ENCODE results near the gene CAMK2A. TPM values are rescaled to one million over a fixed set of nuclear protein-coding genes. Genes with fewer than 3 reads are reported as not detected.

Gene CAMK2A
- total and polyA plus RNA-seq, 2 experiments from 2014 or later = 0.18 TPM; not detected in 1

DNA sequence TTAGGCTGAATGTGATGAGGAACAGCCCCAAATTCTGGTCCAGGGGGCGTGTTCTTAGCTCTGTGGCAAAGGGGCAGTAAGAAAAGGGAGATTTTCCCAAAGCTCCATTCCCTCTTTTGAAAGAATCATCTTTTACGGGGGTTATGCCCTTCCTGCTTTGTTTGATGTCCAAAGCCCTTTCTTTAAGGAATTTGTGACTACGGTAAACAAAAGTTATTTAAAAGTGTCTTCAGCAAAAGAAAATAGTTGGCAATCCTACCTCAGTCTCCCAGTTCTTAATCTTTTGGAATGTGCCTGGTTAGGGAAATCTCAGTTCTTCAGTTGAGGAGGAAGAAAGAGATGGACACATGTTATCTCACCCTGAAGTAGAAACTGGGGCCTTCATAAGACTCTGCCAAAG, 37.6 kb upstream of the CAMK2A start:
- no peaks in the 10 kb centered on the region for H3F3A ChIP-seq (replicated peaks; ENCODE audit: low read depth)
- H3K4me3 ChIP-seq = no peak overlapping the region
- H3K27ac Mint-ChIP-seq = no peak overlapping the region
- DNase-seq (ENCODE audit: low spot score) (no peak), ATAC-seq (no peak)
- H3K27ac ChIP-seq (ENCODE audit: low read depth) = no peak overlapping the region
- no peaks in the 10 kb centered on the region for H3K9me3 Mint-ChIP-seq
- peak overlapping the region; percentile 80 for H2AFZ ChIP-seq
- H3K27me3 ChIP-seq (ENCODE audit: insufficient read depth) = no peaks in the 10 kb centered on the region
- H3K79me2 ChIP-seq (replicated peaks; ENCODE audit: insufficient read depth) = no peaks in the 10 kb centered on the region
- no peaks in the 10 kb centered on the region for H3K4me1 ChIP-seq (ENCODE audit: insufficient read depth)
- H3K4me1 Mint-ChIP-seq = peaks cover 2% of the 10 kb centered on the region; the same call in 1 of the 3 replicates
- H3K4me2 ChIP-seq = no peak overlapping the region
- H3K36me3 ChIP-seq (ENCODE audit: insufficient read depth) = no peaks in the 10 kb centered on the region
- TF ChIP-seq, protein P1, sequence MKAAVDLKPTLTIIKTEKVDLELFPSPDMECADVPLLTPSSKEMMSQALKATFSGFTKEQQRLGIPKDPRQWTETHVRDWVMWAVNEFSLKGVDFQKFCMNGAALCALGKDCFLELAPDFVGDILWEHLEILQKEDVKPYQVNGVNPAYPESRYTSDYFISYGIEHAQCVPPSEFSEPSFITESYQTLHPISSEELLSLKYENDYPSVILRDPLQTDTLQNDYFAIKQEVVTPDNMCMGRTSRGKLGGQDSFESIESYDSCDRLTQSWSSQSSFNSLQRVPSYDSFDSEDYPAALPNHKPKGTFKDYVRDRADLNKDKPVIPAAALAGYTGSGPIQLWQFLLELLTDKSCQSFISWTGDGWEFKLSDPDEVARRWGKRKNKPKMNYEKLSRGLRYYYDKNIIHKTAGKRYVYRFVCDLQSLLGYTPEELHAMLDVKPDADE (IDR thresholded peaks at IDR 0.05) = no peak
- TF ChIP-seq, protein P2, sequence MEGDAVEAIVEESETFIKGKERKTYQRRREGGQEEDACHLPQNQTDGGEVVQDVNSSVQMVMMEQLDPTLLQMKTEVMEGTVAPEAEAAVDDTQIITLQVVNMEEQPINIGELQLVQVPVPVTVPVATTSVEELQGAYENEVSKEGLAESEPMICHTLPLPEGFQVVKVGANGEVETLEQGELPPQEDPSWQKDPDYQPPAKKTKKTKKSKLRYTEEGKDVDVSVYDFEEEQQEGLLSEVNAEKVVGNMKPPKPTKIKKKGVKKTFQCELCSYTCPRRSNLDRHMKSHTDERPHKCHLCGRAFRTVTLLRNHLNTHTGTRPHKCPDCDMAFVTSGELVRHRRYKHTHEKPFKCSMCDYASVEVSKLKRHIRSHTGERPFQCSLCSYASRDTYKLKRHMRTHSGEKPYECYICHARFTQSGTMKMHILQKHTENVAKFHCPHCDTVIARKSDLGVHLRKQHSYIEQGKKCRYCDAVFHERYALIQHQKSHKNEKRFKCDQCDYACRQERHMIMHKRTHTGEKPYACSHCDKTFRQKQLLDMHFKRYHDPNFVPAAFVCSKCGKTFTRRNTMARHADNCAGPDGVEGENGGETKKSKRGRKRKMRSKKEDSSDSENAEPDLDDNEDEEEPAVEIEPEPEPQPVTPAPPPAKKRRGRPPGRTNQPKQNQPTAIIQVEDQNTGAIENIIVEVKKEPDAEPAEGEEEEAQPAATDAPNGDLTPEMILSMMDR (conservative IDR thresholded peaks at IDR 0.05; ENCODE audit: low read depth in 2 of 2) = no peak
- H3K9me2 ChIP-seq (ENCODE audit: insufficient read depth) = no peaks in the 10 kb centered on the region
- no peaks in the 10 kb centered on the region for H4K20me1 ChIP-seq (replicated peaks; ENCODE audit: insufficient read depth)
- no peaks in the 10 kb centered on the region for H3K36me3 Mint-ChIP-seq (ENCODE audit: low read depth)
- no peak overlapping the region; the same call in 2 of the 3 replicates for H3K4me3 Mint-ChIP-seq
- H3K27me3 Mint-ChIP-seq (ENCODE audit: insufficient read depth, low read depth, poor library complexity) = peaks cover 5% of the 10 kb centered on the region

DNA sequence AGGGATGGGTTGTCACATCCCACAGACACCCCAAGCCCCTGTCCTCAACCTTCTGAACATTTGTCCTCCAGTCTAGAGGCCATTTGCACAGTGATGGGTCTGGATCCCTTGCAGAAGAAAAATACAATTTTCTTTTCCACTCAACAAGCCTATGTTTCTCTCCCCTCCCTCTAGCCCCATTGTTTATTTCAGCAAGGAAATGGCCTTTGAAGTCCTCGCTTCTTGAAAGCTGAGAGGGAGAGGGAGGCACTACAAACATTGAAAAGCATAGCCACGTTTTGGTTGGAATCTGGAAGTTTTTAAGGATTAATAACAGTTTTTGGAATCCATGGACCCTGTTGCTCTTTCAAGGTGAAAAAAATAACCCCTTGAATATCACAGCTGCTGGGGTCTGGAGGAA, 37.1 kb upstream of the CAMK2A start:
- H3K79me2 ChIP-seq (replicated peaks; ENCODE audit: insufficient read depth) = no peaks in the 10 kb centered on the region
- no peaks in the 10 kb centered on the region for H3F3A ChIP-seq (replicated peaks; ENCODE audit: low read depth)
- H3K36me3 ChIP-seq (ENCODE audit: insufficient read depth) = no peaks in the 10 kb centered on the region
- H3K27me3 ChIP-seq (ENCODE audit: insufficient read depth) = no peaks in the 10 kb centered on the region
- Mint-ChIP-seq H3K4me1 (peaks cover 2% of the 10 kb centered on the region; the same call in 1 of the 3 replicates), H3K27ac (no peak overlapping the region), H3K36me3 (ENCODE audit: low read depth) (no peaks in the 10 kb centered on the region), H3K9me3 (no peaks in the 10 kb centered on the region), H3K4me3 (no peak overlapping the region), H3K27me3 (ENCODE audit: insufficient read depth, low read depth, poor library complexity) (peaks cover 5% of the 10 kb centered on the region)
- no peaks in the 10 kb centered on the region for H4K20me1 ChIP-seq (replicated peaks; ENCODE audit: insufficient read depth)
- H3K4me2 ChIP-seq = no peak overlapping the region
- H3K4me3 ChIP-seq = no peak overlapping the region
- DNase-seq (ENCODE audit: low spot score) (no peak), ATAC-seq (no peak)
- no peak overlapping the region for H3K27ac ChIP-seq (ENCODE audit: low read depth)
- no peak for TF ChIP-seq EZH2 (IDR thresholded peaks at IDR 0.05; ENCODE audit: low read depth, unreplicated experiment)
- no peaks in the 10 kb centered on the region for H3K4me1 ChIP-seq (ENCODE audit: insufficient read depth)
- peak overlapping the region; percentile 80 for H2AFZ ChIP-seq
- H3K9me2 ChIP-seq (ENCODE audit: insufficient read depth) = no peaks in the 10 kb centered on the region

DNA sequence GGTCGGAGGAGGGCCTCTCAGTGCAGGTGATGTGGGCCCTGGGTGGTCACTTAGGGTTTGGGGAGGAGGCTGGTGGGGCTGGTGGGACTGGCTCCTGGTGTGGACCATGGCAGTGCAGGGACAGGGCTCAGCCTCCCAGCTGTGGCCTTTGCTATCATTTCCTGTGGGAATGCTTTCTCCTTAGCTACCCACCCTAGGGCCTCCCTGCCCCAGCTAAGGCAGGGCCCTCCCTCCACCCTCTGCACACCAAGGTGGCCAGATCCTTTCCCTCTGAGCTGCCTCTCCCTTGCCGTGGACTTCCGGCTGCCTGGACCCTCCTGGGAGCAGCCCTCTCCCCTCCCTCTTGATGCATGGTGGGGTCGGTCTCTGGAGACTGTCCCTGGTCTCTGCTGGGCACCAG, 35.9 kb upstream of the CAMK2A start:
- Histone ChIP-seq H2AFZ (no peak overlapping the region), H3K27me3 (ENCODE audit: insufficient read depth) (no peaks in the 10 kb centered on the region), H3K27ac (ENCODE audit: low read depth) (no peak overlapping the region), H4K20me1 (replicated peaks; ENCODE audit: insufficient read depth) (no peaks in the 10 kb centered on the region), H3K4me1 (ENCODE audit: insufficient read depth) (no peaks in the 10 kb centered on the region), H3K4me3 (no peak overlapping the region), H3F3A (replicated peaks; ENCODE audit: low read depth) (no peaks in the 10 kb centered on the region), H3K79me2 (replicated peaks; ENCODE audit: insufficient read depth) (no peaks in the 10 kb centered on the region), H3K9me2 (ENCODE audit: insufficient read depth) (no peaks in the 10 kb centered on the region), H3K4me2 (no peak overlapping the region), H3K36me3 (ENCODE audit: insufficient read depth) (no peaks in the 10 kb centered on the region)
- Mint-ChIP-seq H3K36me3 (ENCODE audit: low read depth) (no peaks in the 10 kb centered on the region), H3K27ac (no peak overlapping the region), H3K4me1 (peaks cover 2% of the 10 kb centered on the region; the same call in 1 of the 3 replicates), H3K9me3 (no peaks in the 10 kb centered on the region), H3K4me3 (no peak overlapping the region), H3K27me3 (ENCODE audit: insufficient read depth, low read depth, poor library complexity) (peaks cover 5% of the 10 kb centered on the region)
- ATAC-seq = no peak
- DNase-seq (ENCODE audit: low spot score) = no peak
- TF ChIP-seq ZNF114 (CRISPR knock-in tag; IDR thresholded peaks at IDR 0.05) (no peak), JUNB (IDR thresholded peaks at IDR 0.05; ENCODE audit: unreplicated experiment) (no peak), ZNF331 (CRISPR knock-in tag; IDR thresholded peaks at IDR 0.05; ENCODE audit: low read depth) (no peak), EZH2 (IDR thresholded peaks at IDR 0.05; ENCODE audit: low read depth, unreplicated experiment) (no peak), NANOG (IDR thresholded peaks at IDR 0.05; ENCODE audit: borderline replicate concordance) (no peak)
- TF ChIP-seq, protein P3, sequence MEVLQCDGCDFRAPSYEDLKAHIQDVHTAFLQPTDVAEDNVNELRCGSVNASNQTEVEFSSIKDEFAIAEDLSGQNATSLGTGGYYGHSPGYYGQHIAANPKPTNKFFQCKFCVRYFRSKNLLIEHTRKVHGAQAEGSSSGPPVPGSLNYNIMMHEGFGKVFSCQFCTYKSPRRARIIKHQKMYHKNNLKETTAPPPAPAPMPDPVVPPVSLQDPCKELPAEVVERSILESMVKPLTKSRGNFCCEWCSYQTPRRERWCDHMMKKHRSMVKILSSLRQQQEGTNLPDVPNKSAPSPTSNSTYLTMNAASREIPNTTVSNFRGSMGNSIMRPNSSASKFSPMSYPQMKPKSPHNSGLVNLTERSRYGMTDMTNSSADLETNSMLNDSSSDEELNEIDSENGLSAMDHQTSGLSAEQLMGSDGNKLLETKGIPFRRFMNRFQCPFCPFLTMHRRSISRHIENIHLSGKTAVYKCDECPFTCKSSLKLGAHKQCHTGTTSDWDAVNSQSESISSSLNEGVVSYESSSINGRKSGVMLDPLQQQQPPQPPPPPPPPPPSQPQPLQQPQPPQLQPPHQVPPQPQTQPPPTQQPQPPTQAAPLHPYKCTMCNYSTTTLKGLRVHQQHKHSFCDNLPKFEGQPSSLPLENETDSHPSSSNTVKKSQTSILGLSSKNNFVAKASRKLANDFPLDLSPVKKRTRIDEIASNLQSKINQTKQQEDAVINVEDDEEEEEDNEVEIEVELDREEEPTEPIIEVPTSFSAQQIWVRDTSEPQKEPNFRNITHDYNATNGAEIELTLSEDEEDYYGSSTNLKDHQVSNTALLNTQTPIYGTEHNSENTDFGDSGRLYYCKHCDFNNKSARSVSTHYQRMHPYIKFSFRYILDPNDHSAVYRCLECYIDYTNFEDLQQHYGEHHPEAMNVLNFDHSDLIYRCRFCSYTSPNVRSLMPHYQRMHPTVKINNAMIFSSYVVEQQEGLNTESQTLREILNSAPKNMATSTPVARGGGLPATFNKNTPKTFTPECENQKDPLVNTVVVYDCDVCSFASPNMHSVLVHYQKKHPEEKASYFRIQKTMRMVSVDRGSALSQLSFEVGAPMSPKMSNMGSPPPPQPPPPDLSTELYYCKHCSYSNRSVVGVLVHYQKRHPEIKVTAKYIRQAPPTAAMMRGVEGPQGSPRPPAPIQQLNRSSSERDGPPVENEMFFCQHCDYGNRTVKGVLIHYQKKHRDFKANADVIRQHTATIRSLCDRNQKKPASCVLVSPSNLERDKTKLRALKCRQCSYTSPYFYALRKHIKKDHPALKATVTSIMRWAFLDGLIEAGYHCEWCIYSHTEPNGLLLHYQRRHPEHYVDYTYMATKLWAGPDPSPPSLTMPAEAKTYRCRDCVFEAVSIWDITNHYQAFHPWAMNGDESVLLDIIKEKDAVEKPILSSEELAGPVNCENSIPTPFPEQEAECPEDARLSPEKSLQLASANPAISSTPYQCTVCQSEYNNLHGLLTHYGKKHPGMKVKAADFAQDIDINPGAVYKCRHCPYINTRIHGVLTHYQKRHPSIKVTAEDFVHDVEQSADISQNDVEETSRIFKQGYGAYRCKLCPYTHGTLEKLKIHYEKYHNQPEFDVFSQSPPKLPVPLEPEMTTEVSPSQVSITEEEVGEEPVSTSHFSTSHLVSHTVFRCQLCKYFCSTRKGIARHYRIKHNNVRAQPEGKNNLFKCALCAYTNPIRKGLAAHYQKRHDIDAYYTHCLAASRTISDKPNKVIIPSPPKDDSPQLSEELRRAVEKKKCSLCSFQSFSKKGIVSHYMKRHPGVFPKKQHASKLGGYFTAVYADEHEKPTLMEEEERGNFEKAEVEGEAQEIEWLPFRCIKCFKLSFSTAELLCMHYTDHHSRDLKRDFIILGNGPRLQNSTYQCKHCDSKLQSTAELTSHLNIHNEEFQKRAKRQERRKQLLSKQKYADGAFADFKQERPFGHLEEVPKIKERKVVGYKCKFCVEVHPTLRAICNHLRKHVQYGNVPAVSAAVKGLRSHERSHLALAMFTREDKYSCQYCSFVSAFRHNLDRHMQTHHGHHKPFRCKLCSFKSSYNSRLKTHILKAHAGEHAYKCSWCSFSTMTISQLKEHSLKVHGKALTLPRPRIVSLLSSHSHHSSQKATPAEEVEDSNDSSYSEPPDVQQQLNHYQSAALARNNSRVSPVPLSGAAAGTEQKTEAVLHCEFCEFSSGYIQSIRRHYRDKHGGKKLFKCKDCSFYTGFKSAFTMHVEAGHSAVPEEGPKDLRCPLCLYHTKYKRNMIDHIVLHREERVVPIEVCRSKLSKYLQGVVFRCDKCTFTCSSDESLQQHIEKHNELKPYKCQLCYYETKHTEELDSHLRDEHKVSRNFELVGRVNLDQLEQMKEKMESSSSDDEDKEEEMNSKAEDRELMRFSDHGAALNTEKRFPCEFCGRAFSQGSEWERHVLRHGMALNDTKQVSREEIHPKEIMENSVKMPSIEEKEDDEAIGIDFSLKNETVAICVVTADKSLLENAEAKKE (CRISPR knock-in tag; IDR thresholded peaks at IDR 0.05) = no peak
